AG04449 (cell line): Measurements from ENCODE around the gene HSFX2.
A peak's percentile ranks its signal among the peaks of the same experiment; 100 is the strongest.
"Not testable (repeated sequence)": the region's sequence is repeated elsewhere in the genome, so short reads cannot be mapped to it uniquely, and the experiment has no call there.

Experiments used
- CTCF ChIA-PET: fragments of 350-600 bp; formaldehyde crosslinking; extraction: SDS; loops from one replicate; lab custom pipeline; 2021; ENCODE audit warnings: antibody characterized with exemption; lab: Yijun Ruan, JAX
- POLR2A ChIA-PET: fragments of 400-600, 350-600 bp; formaldehyde crosslinking; extraction: SDS; loops from one replicate; lab custom pipeline; 2020; ENCODE audit warnings: antibody characterized with exemption, inconsistent platforms; lab: Yijun Ruan, JAX
- DNase-seq: peaks from one replicate; pipeline ENCODE4 v3.0.0-alpha.2; 2010; ENCODE audit warnings: low read depth, low spot score
- H3K4me3 ChIP-seq: 2 replicates; pipeline ENCODE4 v1.5.1; 2011; ENCODE audit warnings: low read depth, mild to moderate bottlenecking, control low read depth, low read length
- TF ChIP-seq, protein P1 (sequence below): IDR thresholded peaks from one replicate; pipeline ENCODE4 v1.5.1; 2011; ENCODE audit warnings: mild to moderate bottlenecking, moderate library complexity, low read length, control low read depth, inconsistent platforms; ENCODE audit not compliant: insufficient read depth; ENCODE audit errors: missing control alignments

HSFX2 gene

DNA sequence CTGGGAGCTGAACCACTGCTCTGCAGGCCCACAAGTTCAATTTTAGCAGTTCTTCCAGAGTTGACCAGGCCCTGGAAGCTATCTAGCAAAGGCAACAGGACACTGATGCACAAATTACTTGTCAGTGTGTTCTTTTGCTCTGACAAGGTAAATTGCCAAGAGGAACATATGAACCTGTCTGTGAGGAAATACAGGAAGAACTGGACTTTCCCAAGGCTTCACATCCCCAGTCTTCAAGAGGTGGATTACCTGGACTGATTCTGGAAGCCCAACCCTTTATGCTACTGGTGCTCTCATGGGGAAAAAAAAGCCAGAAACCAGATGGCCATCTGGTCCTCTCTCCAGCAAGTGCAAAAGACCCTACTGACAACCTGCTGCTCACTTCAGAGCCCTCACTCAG lies 38.4 kb upstream of the HSFX2 start:
- CTCF ChIA-PET, result no interaction called here
- POLR2A ChIA-PET, result no interaction called here
- H3K4me3 ChIP-seq, result no peak overlapping the region
- TF ChIP-seq, protein P1, sequence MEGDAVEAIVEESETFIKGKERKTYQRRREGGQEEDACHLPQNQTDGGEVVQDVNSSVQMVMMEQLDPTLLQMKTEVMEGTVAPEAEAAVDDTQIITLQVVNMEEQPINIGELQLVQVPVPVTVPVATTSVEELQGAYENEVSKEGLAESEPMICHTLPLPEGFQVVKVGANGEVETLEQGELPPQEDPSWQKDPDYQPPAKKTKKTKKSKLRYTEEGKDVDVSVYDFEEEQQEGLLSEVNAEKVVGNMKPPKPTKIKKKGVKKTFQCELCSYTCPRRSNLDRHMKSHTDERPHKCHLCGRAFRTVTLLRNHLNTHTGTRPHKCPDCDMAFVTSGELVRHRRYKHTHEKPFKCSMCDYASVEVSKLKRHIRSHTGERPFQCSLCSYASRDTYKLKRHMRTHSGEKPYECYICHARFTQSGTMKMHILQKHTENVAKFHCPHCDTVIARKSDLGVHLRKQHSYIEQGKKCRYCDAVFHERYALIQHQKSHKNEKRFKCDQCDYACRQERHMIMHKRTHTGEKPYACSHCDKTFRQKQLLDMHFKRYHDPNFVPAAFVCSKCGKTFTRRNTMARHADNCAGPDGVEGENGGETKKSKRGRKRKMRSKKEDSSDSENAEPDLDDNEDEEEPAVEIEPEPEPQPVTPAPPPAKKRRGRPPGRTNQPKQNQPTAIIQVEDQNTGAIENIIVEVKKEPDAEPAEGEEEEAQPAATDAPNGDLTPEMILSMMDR, result no peak
- no peak for DNase-seq

DNA sequence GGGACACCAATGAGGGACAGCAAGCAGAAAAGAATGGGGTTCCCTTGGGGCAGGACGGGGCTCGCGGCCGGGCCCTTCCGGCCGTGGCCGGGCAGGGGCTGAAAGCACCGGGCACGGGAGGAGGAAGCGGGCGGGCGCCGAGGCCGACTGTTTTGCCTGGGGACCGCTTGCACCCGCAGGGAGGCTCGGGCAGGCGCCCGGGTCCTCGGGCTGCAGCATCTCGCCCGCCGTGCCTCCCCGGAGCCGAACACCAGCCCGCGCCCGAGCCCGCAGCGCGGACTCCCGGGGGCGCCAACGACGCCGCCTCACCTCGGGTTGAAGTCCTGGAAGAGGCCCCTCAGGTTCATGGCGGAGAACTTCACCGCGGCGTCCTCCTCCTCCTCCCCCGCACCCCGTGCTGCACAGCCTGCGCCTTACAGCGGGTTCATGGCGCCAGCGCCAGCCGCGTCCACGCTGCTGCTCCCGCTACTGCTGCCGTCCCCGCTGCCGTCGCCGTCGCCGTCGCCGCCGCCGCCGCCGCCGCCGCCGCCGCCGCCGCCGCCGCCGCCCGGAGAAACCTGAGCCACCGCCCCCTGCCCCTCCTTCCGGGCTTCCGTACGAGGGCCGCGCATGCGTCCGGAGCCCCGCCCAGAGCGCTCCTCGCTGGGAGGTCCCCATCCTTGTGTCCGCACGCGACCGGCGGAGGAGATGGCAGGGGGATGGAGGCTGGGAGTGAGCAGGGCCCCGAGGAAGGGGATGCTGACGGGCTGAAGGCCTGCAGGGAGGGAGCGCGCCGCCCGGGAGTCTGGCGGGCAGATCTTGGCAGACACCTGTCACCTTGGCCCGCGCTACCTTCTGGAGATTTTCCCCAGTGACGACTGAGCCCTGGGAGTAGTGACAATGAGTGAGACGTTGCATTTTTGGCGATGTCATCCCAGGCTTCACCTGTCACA lies 36.4 kb upstream of the HSFX2 start, which contains the start of gene TMEM185A:
Gene TMEM185A (minus strand): TSS at position 559 of the 932 bp plus-strand sequence. CDS start 212 bp downstream, at position 347.
- CTCF ChIA-PET, result no interaction called here
- TF ChIP-seq, protein P1, result no peak
- DNase-seq, result no peak

DNA sequence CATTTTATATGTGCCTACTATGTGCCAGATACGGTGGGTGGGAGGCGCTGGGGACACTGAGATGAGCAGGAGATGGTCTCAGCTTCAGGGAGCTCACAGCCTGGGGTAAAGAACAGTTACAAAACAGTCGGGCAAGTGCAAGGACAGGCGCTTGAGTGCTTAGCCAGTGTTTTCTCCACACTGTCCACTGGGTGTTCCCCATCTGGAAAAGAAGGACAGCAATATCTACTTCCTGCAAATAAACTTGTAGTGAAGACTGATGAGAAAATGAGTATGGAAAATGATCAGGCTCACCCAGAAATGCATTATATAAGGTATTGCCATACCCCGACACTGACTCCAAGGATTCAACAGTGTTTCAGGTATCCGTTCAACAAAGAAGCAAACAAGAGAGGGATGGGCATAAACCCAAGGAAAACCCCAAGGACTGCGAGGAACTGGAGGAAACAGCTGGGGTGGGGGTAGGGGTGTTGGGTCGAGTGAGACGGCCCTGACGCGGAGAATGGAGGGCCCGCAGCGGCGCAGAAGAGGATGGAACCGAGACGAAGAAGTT lies 35.6 kb upstream of the HSFX2 start:
- POLR2A ChIA-PET, result no interaction called here
- peak overlapping the region; percentile 71 for H3K4me3 ChIP-seq
- CTCF ChIA-PET, result no interaction called here
- no peak for DNase-seq
- TF ChIP-seq, protein P1, result peak; percentile 11

More for the DNA sequence above, 36.4 kb upstream of the HSFX2 start, which contains the start of gene TMEM185A:
- peak within 1 kb of the TSS; percentile 71 for H3K4me3 ChIP-seq
- POLR2A ChIA-PET, result no interaction called here

DNA sequence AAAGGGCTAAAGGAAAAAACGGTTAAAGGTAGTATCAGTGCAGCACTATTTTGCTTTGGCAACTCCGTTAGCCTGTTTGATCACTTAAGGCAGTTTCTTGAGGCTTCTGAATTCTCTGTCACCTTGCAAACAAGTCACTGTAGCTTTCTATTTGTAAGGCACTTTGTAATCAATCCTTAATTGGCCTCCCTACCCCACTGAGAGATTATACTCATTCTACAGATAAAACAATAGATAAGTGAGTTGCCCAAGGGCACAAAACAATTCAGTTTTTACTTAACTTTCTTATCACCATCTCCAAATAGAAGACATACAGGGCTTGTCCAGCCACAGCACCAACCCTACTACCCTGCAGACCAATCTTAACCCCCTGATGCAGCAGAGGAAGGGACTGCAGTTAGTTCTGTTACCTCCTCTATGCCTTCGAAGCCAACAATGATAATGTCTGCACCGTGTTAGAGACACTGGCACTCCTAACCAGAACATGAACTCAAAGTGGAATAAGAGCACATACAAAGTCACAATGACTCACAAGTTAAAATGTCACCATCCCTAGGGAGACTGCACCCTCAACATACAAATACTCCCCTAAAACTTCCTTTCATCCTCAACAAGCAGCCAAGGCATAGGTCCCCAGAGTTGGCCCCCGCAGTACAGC lies 34.7 kb upstream of the HSFX2 start:
- DNase-seq, result no peak
- TF ChIP-seq, protein P1, result no peak
- peak overlapping the region; percentile 71; the same call in 1 of the 2 replicates for H3K4me3 ChIP-seq
- ChIA-PET POLR2A (no interaction called here), CTCF (no interaction called here)

DNA sequence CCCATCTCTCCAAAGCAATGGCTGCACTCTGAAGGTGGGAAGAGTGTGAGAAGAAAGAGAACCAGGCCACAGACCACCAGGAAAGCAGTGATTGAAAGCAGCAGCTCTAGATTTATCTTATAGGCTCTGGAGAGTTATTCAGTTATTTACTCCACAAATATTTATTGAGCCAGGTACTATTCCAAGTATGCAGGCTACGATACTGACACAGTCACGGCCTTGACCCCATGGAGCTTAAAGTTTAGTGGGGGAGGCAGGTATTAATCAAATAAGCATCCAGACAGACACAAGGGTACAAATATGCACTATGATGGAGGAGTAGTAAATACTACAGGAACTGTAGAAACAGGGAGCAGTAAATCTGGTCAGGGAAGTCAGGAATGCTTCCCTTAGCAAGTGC lies 33.7 kb upstream of the HSFX2 start:
- no peak overlapping the region for H3K4me3 ChIP-seq
- no peak for DNase-seq
- CTCF ChIA-PET, result no interaction called here
- POLR2A ChIA-PET, result no interaction called here
- TF ChIP-seq, protein P1, result no peak

DNA sequence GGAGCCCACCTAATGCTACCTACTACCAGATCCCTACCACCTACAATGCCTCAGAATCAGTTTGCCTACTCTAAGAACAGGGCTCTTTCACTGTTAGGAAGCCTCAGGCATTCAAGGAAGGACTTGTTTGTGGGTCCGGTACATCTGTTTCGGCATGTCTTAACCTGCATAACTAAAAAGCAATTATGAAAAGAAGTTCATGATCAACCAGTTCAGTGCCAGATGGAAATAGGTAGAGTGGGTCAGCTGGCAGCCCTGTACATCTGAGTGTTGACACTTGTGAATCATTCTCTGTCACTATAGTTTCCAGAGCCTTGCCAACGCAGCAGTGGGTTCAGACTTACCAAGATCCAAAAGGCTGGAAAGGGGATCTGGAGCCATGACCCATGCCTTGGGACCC lies 33.2 kb upstream of the HSFX2 start:
- TF ChIP-seq, protein P1, result no peak
- no peak for DNase-seq
- ChIA-PET POLR2A (no interaction called here), CTCF (no interaction called here)
- H3K4me3 ChIP-seq, result no peak overlapping the region

DNA sequence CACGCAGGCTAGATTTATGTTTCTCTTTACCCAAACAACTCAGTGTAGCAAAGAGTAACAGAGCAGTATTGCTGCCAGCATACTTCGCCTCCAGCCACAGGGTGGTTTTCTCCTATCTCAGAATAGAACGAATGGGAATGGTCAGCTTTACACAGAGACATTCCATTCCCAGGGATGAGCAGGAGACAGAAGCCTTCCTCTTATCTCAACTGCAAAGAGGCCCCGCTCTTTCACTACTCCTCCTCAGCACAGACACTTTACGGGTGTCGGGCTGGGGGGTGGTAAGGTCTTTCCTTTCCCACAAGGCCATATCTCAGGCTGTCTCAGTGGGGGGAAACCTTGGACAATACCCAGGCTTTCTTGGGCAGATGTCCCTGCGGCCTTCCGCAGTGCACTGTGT lies 31.7 kb upstream of the HSFX2 start:
- CTCF ChIA-PET, H3K4me3 ChIP-seq, DNase-seq, POLR2A ChIA-PET: not testable (repeated sequence)

DNA sequence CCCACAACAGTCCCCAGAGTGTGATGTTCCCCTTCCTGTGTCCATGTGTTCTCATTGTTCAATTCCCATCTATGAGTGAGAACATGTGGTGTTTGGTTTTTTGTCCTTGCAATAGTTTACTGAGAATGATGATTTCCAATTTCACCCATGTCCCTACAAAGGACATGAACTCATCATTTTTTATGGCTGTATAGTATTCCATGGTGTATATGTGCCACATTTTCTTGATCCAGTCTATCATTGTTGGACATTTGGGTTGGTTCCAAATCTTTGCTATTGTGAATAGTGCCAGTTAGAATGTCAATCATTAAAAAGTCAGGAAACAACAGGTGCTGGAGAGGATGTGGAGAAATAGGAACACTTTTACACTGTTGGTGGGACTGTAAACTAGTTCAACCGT lies 24.5 kb upstream of the HSFX2 start:
- CTCF ChIA-PET, POLR2A ChIA-PET, H3K4me3 ChIP-seq, DNase-seq: not testable (repeated sequence)
